Measurements from ENCODE around the gene CSF3R. TPM values are rescaled to one million over a fixed set of nuclear protein-coding genes. Genes with fewer than 3 reads are reported as not detected.

CSF3R gene
- polyA plus RNA-seq, 1 of the 3 experiments (the other 2 are of a cell fraction) = not detected

DNA sequence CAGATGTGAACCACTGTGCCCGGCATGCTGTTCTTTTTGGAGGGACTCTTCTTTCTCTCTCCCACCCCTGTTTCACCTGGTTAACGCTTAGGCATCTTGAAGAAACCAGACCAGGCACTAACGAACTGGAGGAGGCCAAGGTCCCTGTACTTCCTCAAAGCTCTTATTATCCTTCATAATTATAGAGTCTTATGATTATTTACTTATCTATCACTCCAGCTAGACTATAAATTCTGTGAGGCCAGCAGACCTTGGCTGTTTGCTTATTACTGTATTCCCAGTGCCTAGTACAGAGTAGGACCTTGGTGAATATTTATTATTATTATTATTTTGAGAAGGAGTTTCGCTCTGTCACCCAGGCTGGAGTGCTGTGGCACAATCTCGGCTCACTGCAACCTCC lies 5.8 kb downstream of the CSF3R start (continued):
- TF ChIP-seq, protein P1, sequence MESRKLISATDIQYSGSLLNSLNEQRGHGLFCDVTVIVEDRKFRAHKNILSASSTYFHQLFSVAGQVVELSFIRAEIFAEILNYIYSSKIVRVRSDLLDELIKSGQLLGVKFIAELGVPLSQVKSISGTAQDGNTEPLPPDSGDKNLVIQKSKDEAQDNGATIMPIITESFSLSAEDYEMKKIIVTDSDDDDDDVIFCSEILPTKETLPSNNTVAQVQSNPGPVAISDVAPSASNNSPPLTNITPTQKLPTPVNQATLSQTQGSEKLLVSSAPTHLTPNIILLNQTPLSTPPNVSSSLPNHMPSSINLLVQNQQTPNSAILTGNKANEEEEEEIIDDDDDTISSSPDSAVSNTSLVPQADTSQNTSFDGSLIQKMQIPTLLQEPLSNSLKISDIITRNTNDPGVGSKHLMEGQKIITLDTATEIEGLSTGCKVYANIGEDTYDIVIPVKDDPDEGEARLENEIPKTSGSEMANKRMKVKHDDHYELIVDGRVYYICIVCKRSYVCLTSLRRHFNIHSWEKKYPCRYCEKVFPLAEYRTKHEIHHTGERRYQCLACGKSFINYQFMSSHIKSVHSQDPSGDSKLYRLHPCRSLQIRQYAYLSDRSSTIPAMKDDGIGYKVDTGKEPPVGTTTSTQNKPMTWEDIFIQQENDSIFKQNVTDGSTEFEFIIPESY (IDR thresholded peaks at IDR 0.05; ENCODE audit: borderline replicate concordance, low read depth) = no peak
- TF ChIP-seq PBX3 (IDR thresholded peaks at IDR 0.05) (no peak), SIN3A (IDR thresholded peaks at IDR 0.05; ENCODE audit: borderline replicate concordance, low read depth, low read length) (no peak), TCF12 (IDR thresholded peaks at IDR 0.05) (no peak), SMC3 (IDR thresholded peaks at IDR 0.05; ENCODE audit: low read depth, low read length) (no peak)

- TF ChIP-seq EP300 (IDR thresholded peaks at IDR 0.05; ENCODE audit: borderline replicate concordance in 1 of 2, low read depth in 1 of 2, low read length in 1 of 2) (no peak), CHD2 (IDR thresholded peaks at IDR 0.05; ENCODE audit: low read length, partially characterized antibody) (no peak), YY1 (IDR thresholded peaks at IDR 0.05; ENCODE audit: low read depth) (no peak), FOSL2 (IDR thresholded peaks at IDR 0.05; ENCODE audit: borderline replicate concordance, low read depth) (no peak), RAD21 (IDR thresholded peaks at IDR 0.05; ENCODE audit: low read length) (peak; percentile 28; the same call in 1 of the 2 replicates), MXI1 (IDR thresholded peaks at IDR 0.05; ENCODE audit: low read depth, low read length) (no peak), TCF12 (IDR thresholded peaks at IDR 0.05) (no peak), FOXM1 (IDR thresholded peaks at IDR 0.05; ENCODE audit: low read depth) (no peak), PBX3 (IDR thresholded peaks at IDR 0.05) (no peak), FOXJ3 (CRISPR knock-in tag; IDR thresholded peaks at IDR 0.05) (no peak), RFX5 (IDR thresholded peaks at IDR 0.05; ENCODE audit: low read length) (no peak), IRF3 (IDR thresholded peaks at IDR 0.05; ENCODE audit: low read depth, low read length) (no peak), GATA2 (CRISPR knock-in tag; IDR thresholded peaks at IDR 0.05) (peak; percentile 79)
- H3K9ac ChIP-seq = no peak overlapping the region
- H3K4me3 ChIP-seq (ENCODE audit: low read depth in 2 of 2, low read length in 1 of 2) = no peak overlapping the region
- 79% methylated on average over 7 of the region's 7 CpGs for WGBS (ENCODE audit: low lambda C conversion rate)
- H3K4me1 ChIP-seq (ENCODE audit: control insufficient read depth in 1 of 2, insufficient read depth in 2 of 2, low read depth in 1 of 2, low read length in 1 of 2) = peaks cover 0 to 10% of the 10 kb centered on the region in 2 experiments; a peak in 1 of 4 replicates
- H3K9me3 ChIP-seq = no peaks in the 10 kb centered on the region
- ChIA-PET POLR2A (interaction anchor here (1.3 kb wide), 1 partner anchor 26 kb away, joined by 3 read pairs; the partner anchor contains the start of gene OSCP1), CTCF (interaction anchor here (0.8 to 1.2 kb wide), 2 partner anchors 12 to 40 kb away, joined by 3 to 6 read pairs; partner anchors contain the start of gene MRPS15)
- H3K79me2 ChIP-seq (ENCODE audit: insufficient read depth) = no peaks in the 10 kb centered on the region
- H3K27me3 ChIP-seq (ENCODE audit: insufficient read depth) = no peaks in the 10 kb centered on the region
- H4K20me1 ChIP-seq (ENCODE audit: insufficient read depth) = no peaks in the 10 kb centered on the region
- H3K9me2 ChIP-seq = no peaks in the 10 kb centered on the region
- H3K4me2 ChIP-seq = no peak overlapping the region
- peak overlapping the region in 1 of 2 experiments; percentile 75; a peak in 2 of 4 replicates for H3K27ac ChIP-seq (ENCODE audit: low read depth in 2 of 2, low read length in 1 of 2)
- H3K36me3 ChIP-seq (replicated peaks in 1 of 2; ENCODE audit: control insufficient read depth in 1 of 2, insufficient read depth in 2 of 2, low read length in 1 of 2) = no peaks in the 10 kb centered on the region
- no peaks in the 10 kb centered on the region for H3F3A ChIP-seq (replicated peaks; ENCODE audit: insufficient read depth)
- DNase-seq = peak; percentile 62
- H2AFZ ChIP-seq (ENCODE audit: low read depth) = no peak overlapping the region
Observed at GRCh38 chr1:36475910-36476604, 6.7 kb downstream of the CSF3R start.
